OCI-M1 (cell line): Measurements from ENCODE around the gene ACACA.
"Not testable (repeated sequence)": the region's sequence is repeated elsewhere in the genome, so short reads cannot be mapped to it uniquely, and the experiment has no call there.

Source experiments
- DNase-seq: peaks from one replicate; lab custom pipeline; 2025; lab: John Stamatoyannopoulos, UW

Gene ACACA

GRCh38 chr17:37393352-37393751, 13.3 kb downstream of the ACACA start:
- no peak for DNase-seq

- DNase-seq: no peak
Observed at GRCh38 chr17:37392024-37392590, 14.5 kb downstream of the ACACA start.

GRCh38 chr17:37391146-37391545, 15.5 kb downstream of the ACACA start:
- peak; percentile 27 for DNase-seq

- DNase-seq: no peak
Observed at GRCh38 chr17:37389160-37389559, 17.5 kb downstream of the ACACA start.

DNA sequence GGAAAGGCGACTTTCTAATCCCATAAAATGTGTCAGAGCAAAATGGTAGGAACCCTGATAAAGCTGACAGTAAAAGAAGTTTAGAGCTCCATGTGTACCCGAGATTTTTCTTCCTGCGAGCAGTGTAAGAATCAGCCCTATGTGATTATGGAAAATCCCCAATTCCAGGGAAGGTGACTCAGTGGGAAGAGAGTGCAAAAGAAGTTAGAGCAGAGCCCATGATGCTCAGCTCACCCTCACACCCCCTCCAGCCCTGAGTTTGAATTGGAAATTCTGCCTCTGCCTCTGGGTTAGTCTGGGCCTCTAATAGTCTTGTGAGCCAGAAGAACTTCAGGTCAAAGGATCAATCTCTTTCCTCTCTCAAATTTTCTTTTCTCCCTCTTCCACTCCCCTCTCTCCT, 18.4 kb downstream of the ACACA start:
- no peak for DNase-seq

GRCh38 chr17:37386462-37386861, 20.2 kb downstream of the ACACA start:
- DNase-seq: peak; percentile 42

DNA sequence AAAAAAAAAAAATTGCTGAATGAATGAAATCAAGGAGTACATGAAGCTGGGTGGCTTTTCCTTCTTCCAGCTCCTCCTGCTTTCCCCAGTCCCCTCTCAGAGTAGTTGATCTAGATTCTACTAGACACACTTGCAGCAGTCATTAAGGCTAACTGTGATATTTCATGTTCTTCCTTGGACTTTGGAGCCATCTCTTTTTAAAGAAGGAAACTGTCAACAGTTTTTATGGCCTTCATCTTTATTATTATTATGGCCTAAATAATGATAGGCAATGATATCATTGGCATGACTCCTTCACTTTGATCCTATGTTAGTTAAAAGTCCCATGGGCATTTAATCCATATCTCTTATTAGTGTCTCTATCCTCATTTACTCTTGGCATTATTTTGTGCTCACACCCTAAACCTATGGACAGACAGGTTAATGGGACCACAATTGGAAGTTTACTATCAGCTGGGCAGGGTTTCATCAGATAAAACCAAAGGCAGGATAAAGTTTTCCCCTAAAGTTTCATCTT, 21.1 kb downstream of the ACACA start:
- no peak for DNase-seq

DNA sequence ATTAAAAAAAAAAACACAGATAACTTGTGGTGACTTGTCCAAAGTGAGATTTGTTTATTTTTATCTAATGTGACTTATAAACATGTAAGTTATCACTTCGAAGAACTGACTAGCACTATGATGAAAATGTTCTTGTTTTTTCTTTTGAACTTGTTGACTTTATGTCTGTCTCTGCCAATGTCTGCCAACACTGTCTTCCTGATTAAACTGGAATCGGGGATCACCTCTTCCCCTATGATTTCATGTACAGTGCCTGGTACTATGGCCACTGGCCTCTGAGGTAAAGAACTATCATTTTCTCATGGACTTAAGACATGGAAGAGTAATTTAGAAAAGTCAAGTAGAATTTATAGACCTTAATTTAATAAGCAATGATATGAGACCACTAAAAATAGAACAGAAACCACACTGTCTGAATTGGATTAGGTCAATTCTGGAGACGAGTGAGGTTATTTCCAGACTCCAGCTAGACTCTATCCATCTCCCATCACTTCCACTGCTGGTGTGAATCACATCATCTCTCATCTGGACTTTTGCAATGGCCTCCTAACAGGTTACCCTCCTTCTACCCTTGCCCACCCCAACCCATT, 22.0 kb downstream of the ACACA start:
- no peak for DNase-seq

GRCh38 chr17:37382056-37382455, 24.6 kb downstream of the ACACA start:
- no peak for DNase-seq

DNA sequence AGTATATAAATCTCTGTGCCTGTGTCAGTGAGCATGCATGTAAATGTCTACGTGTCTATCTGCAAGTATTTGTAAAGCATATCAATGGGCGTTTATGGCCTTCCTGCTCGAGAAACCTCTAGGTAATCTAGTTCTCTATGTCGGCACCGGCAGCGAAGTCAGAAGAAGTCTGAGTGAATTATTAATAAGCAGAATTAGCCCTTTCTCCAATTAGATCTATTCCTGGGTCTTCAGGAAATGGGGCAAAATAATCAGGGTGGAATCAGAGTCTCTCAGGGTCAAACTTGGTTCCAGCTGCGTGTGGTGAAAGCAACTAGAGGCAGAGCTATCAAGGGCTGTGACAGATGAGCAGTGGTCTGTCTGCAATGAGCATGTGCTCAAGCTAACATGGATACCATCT, 30.9 kb downstream of the ACACA start, which contains the start of gene C17orf78:
Gene C17orf78, plus strand, starts transcription at position 280 of the 400 bp plus-strand sequence. Its CDS starts 108 bp downstream, at position 388.
- DNase-seq: no peak

- peak; percentile 92 for DNase-seq
Observed at GRCh38 chr17:37373530-37374159, 33.0 kb downstream of the ACACA start.

GRCh38 chr17:37368577-37368976, 38.1 kb downstream of the ACACA start:
- DNase-seq: peak; percentile 14

DNA sequence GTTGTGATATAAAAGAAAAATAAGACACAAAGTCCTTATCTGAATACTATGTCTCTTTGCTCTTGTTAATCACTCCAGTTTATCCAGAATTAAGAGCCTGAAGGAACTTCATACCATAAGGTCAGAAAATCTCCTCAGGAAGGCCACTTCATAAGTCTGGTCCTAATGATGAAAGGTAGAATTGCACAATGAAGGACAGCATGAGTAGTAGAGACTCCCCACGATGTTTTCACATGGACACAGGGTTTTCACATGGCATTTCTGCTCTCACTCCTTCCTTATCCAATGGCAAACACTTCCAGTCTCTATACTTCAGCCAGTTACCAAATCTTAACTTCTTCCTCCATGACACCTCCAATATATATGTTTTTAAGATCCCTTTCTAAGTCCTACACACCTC, 41.0 kb downstream of the ACACA start:
- DNase-seq: no peak

DNA sequence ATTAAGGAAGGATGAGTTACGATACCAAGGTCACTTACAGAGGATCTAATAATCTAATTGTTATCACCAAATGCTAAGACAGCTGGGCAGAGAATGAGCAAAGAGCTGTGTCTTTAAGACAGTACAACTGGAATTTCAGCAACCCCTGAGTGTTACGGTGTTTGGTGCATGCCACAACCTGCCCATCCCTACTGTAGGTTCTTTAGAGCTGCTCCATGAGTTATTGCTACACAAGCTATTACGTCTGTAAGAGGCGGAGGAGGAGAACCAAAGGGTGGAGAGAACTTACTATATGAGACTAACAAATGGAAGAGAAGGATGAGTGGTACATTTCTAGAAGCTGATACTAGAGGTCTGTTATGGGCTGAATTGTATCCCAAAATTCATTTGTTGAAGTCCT, 45.1 kb downstream of the ACACA start:
- DNase-seq: no peak

- no peak for DNase-seq
Observed at GRCh38 chr17:37360632-37361031, 46.0 kb downstream of the ACACA start.

DNA sequence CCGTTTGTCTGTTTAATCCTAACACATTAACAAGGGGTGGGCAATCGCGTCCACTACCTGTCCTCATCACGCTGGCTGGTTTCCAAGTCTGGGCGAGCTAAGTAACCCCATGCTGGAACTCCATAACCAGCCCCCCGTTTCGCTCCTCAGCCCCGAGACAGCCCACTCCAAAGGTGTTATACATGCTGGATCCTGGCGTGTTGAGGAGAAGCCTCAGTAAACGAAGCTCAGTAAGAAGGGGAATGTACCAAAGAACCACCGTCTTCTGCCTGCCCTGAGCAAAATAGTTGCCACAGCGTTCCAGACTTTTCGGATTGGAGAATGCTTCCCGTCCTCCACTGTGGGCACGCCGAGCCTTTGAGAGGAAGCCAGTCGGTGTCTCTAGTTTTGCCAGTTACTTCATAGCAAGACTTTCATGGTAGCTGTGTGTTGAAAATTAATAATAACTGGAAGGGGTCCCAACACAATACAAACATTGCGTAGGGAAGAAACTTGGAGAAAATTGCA, 46.9 kb downstream of the ACACA start:
- DNase-seq: no peak

DNA sequence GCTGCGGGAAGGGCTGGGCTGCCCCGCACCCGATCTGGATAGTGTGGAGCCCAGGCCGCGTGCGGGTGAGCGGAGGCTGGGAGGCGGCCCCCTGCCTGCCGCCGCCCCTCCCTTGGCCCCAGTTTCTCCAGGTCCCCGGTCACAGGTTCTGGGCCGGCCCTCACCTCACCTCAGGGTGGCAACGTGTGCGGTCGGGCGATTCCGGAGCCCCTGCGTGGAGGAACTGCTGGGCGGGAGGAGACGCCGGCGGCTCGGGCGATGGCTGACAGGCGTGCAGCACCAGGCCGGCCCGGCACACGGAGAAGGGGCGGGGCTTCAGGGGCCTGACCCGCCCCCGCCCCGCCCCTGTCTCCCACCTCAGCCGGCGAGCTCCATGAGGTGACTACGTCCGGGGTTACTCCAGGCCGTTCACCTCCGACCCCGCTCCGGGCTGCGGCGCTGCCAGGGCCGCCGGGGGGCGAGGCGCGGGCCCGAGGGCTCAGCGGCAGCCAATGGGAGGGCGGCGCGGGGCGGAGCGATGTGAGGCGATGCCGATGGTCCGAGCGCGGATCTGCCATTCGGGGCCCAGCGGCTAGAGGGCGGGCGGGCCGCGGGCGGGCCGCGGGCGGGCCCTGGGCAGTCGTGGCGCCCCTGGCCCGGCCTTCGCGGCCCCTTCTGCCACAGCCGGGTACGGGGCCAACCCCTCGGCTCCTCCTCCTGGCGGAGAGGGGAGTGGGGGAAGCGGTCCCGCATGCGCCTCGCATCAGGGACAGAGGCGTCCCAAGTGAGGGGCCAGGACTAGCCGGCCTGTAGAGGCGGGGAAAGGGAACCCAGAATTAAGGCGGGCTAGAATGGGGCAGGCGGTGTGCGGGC, 47.6 kb downstream of the ACACA start:
- DNase-seq: peak; percentile 98

GRCh38 chr17:37358098-37358829, 48.4 kb downstream of the ACACA start:
- DNase-seq: peak; percentile 76

DNA sequence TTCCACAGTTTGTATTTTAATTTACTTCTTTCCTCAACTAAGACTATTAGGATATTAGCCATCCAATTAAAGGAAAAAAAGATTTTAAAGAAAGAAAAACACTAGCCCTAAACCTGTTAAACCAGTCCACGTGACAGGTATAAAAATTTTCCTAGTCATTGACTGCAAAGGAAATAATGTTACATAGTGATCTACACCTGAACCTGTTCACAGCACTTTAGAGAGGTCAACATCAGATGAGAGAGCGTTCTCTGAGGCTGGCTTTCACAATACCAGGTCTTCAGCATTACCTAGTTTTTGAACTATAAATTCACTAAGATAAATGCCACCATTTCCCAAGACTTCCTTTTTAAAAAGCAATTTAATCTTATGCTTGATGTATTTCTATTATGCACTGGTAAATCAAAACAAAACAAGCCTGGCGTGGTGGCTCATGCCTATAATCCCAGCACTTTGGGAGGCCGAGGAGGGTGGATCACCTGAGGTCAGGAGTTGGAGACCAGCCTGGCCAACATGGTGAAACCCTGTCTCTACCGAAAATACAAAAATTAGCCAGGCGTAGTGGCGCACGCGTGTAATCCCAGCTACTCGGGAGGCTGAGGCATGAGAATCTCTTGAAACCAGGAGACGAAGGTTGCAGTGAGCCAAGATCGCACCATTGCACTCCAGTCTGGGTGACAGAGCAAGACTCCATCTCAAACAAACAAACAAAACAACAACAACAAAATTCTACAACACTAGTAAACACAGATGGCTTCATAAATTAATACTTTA, 49.7 kb downstream of the ACACA start:
- not testable (repeated sequence) for DNase-seq

DNA sequence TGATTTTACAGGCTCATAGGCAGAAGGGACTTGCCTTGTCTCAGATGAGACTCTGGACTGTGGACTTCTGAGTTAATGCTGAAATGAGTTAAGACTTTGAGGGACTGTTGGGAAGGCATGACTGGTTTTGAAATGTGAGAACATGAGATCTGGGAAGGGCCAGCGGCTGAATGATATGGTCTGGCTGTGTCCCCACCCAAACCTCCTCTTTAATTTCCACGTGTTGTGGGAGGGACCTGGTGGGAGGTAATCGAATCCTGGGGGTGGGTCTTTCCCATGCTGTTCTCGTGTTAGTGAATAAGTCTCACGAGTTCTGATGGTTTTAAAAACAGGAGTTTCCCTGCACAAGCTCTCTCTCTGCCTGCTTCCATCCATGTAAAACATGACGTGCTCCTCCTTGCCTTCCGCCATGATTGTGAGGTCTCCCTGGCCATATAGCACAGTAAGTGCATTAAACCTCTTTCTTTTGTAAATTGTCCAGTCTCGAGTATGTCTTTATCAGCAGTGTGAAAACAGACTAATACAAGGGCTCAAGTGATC, 59.7 kb downstream of the ACACA start:
- DNase-seq: not testable (repeated sequence)
